ENCODE data around the gene C4B. TPM values are rescaled to one million over a fixed set of nuclear protein-coding genes. Genes with fewer than 3 reads are reported as not detected.

The C4B gene
- 2.4 and 3.4 TPM in 2 replicates for total RNA-seq

GRCh38 chr6:32014547-32014946 is at the start of gene C4B:
TSS of gene C4B (plus strand) at chr6:32014795. CDS start at chr6:32014846, 51 bp downstream.

DNA sequence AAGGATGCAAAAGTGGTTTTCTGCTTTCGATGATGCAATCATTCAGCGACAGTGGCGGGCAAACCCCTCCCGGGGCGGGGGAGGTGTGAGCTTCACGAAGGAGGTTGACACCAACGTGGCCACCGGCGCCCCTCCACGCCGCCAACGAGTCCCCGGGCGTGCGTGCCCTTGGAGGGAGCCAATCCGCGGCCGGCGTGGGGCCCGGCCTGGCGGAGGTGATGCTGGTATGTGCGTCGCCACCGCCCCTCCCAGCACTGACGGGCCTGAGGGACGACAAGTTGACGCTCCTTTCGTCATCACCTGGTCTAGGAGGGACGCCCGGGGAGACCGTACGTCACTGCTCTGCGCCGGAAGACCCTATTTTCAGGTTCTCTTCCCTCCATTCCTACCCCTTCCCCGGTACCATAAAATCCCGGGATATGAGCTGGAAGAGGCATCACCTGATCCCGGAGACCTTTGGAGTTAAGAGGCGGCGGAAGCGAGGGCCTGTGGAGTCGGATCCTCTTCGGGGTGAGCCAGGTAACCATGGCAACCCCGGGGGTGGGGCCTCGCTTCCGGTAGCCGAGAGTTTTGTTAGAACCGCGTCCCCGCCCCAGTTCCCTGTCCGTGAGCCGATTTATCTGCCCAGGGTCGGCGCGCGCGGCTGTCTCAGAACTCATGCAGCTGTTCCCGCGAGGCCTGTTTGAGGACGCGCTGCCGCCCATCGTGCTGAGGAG is 42.4 kb upstream of the C4B start, which contains the start of gene DXO:
Gene DXO (minus strand): TSS at position 146 of the 716 bp plus-strand sequence. CDS start 463 bp downstream, outside the sequence.

GRCh38 chr6:31981744-31982143 is 32.9 kb upstream of the C4B start, which contains the start of gene C4A:
TSS of gene C4A (plus strand) at chr6:31982057. CDS start at chr6:31982108, 51 bp downstream.

GRCh38 chr6:32037598-32038524 is 23.3 kb downstream of the C4B start, which contains the start of gene CYP21A2:
TSS of gene CYP21A2 (plus strand) at chr6:32038415. CDS start at chr6:32038423, 8 bp downstream.

Small RNA genes lying within 50 kb of the gene (small RNA-seq; reads per million reads assigned to genes)
- gene RNA5SP206 = not detected

Other genes starting within 250 kb of the C4B start
- gene VWA7, start 237.5 kb upstream of the C4B start, total RNA-seq = 1.0 and 1.9 TPM in 2 replicates
- gene VARS1, start 219.0 kb upstream of the C4B start, total RNA-seq = 38.3 and 45.2 TPM in 2 replicates
- 28.3 and 32.4 TPM in 2 replicates for gene LSM2, start 207.8 kb upstream of the C4B start, total RNA-seq
- 1.0 and 1.4 TPM in 2 replicates for gene HSPA1L, start 199.5 kb upstream of the C4B start, total RNA-seq
- gene HSPA1A, start 199.3 kb upstream of the C4B start, total RNA-seq = 91.1 and 137 TPM in 2 replicates
- 123 and 152 TPM in 2 replicates for gene HSPA1B, start 187.1 kb upstream of the C4B start, total RNA-seq
- 48.6 and 57.6 TPM in 2 replicates for gene NEU1, start 152.0 kb upstream of the C4B start, total RNA-seq
- gene SLC44A4, start 135.8 kb upstream of the C4B start, total RNA-seq = 0.22 TPM in 1 of 2 replicates, not detected in the other
- gene EHMT2, start 117.1 kb upstream of the C4B start, total RNA-seq = 41.4 and 51.4 TPM in 2 replicates
- gene ZBTB12, start 112.7 kb upstream of the C4B start, total RNA-seq = 1.3 and 1.9 TPM in 2 replicates
- 19.1 and 22.0 TPM in 2 replicates for gene C2, start 87.1 kb upstream of the C4B start, total RNA-seq
- gene CFB, start 68.7 kb upstream of the C4B start, total RNA-seq = 26.9 and 34.6 TPM in 2 replicates
- gene NELFE, start 55.8 kb upstream of the C4B start, total RNA-seq = 97.0 and 105 TPM in 2 replicates
- 35.3 and 40.4 TPM in 2 replicates for gene SKIC2, start 55.6 kb upstream of the C4B start, total RNA-seq
- 11.6 and 13.0 TPM in 2 replicates for gene DXO, start 42.7 kb upstream of the C4B start, total RNA-seq
- 4.0 and 8.2 TPM in 2 replicates for gene C4A, start 32.7 kb upstream of the C4B start, total RNA-seq
- 0.13 TPM in 1 of 2 replicates, not detected in the other for gene CYP21A2, start 23.6 kb downstream of the C4B start, total RNA-seq
- gene TNXB, start 94.5 kb downstream of the C4B start, total RNA-seq = 23.9 and 41.1 TPM in 2 replicates
- 21.6 and 33.5 TPM in 2 replicates for gene ATF6B, start 113.5 kb downstream of the C4B start, total RNA-seq
- gene FKBPL, start 115.5 kb downstream of the C4B start, total RNA-seq = 4.6 and 8.8 TPM in 2 replicates
- gene PRRT1, start 137.1 kb downstream of the C4B start, total RNA-seq = 0.39 and 0.54 TPM in 2 replicates
- 10.6 and 20.8 TPM in 2 replicates for gene PPT2, start 139.3 kb downstream of the C4B start, total RNA-seq
- gene EGFL8, start 149.8 kb downstream of the C4B start, total RNA-seq = 0.86 and 1.7 TPM in 2 replicates
- gene AGPAT1, start 161.3 kb downstream of the C4B start, total RNA-seq = 26.8 and 31.0 TPM in 2 replicates
- gene RNF5, start 163.6 kb downstream of the C4B start, total RNA-seq = 23.9 and 32.4 TPM in 2 replicates
- gene AGER, start 169.5 kb downstream of the C4B start, total RNA-seq = 0.54 and 0.78 TPM in 2 replicates
- gene PBX2, start 175.4 kb downstream of the C4B start, total RNA-seq = 17.1 and 20.8 TPM in 2 replicates
- gene GPSM3, start 177.8 kb downstream of the C4B start, total RNA-seq = 0.86 and 1.0 TPM in 2 replicates
- 0.65 and 1.1 TPM in 2 replicates for gene NOTCH4, start 209.3 kb downstream of the C4B start, total RNA-seq